Measurements from ENCODE around the gene KCNQ5. TPM values are rescaled to one million over a fixed set of nuclear protein-coding genes. Genes with fewer than 3 reads are reported as not detected.

Gene KCNQ5
- total and polyA plus RNA-seq, 5 experiments from 2014 or later, result 2.3 to 10.7 (median 4.8) TPM

DNA sequence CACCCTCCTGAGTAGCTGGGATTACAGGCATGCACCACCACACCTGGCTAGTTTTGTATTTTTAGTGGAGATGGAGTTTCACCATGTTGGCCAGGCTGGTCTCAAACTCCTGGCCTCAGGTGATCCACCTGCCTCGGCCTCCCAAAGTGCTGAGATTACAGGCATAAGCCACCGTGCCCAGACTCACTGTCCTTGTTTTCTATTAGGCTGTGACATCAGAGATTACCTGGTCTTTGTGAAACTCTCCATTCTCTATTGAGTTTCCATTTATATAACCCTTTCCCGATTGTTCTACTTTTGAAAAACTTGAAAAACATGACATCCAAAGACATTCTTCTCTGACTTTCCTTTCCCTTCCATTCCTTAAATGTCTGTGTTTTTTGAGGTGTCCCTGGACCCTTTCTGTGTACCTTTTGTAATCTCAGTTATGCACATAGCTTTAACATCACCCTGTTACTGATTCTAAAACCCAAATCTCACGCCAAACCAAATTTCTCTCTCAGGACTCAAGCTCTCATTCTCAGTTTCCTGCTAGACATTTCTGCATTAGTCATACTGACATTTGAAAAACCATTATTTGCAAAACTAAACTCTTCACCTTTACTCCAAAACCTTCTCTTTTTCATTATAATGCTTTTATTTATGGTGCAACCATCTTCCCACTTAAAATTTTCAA, 466.4 kb downstream of the KCNQ5 start:
- POLR2A ChIA-PET, result no interaction called here
- H3K27ac Mint-ChIP-seq, result peak overlapping the region in 2 of 10 donors; percentile 18 to 60
- peaks cover 27 to 56% (median 31%) of the 10 kb centered on the region in 3 donors for H3K36me3 Mint-ChIP-seq
- no peak overlapping the region for H3K4me3 Mint-ChIP-seq
- DNase-seq (no peak), ATAC-seq (no peak)
- no peaks in the 10 kb centered on the region for H3K27me3 Mint-ChIP-seq
- H3K4me1 Mint-ChIP-seq, result peaks cover 0 to 4% (median 0%) of the 10 kb centered on the region in 4 donors
- H3K9me3 Mint-ChIP-seq, result peaks cover 9 to 37% (median 14%) of the 10 kb centered on the region in 9 donors

- no peak for DNase-seq
- Mint-ChIP-seq H3K9me3 (peaks cover 0 to 22% (median 2%) of the 10 kb centered on the region in 9 donors), H3K4me3 (no peak overlapping the region), H3K27me3 (no peaks in the 10 kb centered on the region), H3K4me1 (peaks cover 0 to 1% (median 0%) of the 10 kb centered on the region in 4 donors), H3K36me3 (peaks cover 2 to 19% (median 4%) of the 10 kb centered on the region in 3 donors), H3K27ac (peak overlapping the region in 1 of 10 donors; percentile 12)
- no peak for ATAC-seq
- POLR2A ChIA-PET, result interaction anchor here (0.6 kb wide), 1 partner anchor 483 kb away, joined by 3 read pairs; no protein-coding TSS in a partner anchor
These were observed 483.1 kb downstream of the KCNQ5 start for GRCh38 chr6:73104921-73105320.

- ATAC-seq (no peak), DNase-seq (no peak)
- Mint-ChIP-seq H3K27me3 (no peaks in the 10 kb centered on the region), H3K27ac (no peak overlapping the region), H3K4me3 (no peak overlapping the region), H3K9me3 (peaks cover 0 to 6% (median 0%) of the 10 kb centered on the region in 9 donors), H3K36me3 (peaks cover 3 to 25% (median 13%) of the 10 kb centered on the region in 3 donors), H3K4me1 (peaks cover 0 to 1% (median 0%) of the 10 kb centered on the region in 4 donors)
- POLR2A ChIA-PET, result no interaction called here
These were observed 485.2 kb downstream of the KCNQ5 start for GRCh38 chr6:73107016-73107415.

DNA sequence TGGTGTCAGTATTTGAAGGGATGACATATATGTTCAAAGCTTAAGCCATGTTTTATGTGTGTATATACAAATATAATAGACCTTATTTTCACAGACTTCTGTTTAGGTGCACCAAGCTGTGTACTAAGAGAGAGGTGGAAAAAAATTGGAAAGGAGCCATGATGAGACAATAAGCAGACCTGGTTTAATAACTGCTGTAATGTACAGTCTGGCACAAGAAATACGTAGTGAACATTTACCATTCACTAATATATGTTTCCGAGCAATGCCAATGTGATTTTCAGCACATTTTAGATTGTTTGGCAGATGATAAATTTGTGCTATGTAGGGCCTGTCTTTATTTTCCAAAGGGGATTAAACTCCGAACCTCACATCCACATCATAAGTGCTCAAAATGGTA, 487.1 kb downstream of the KCNQ5 start:
- H3K4me3 Mint-ChIP-seq, result no peak overlapping the region
- no peak for DNase-seq
- POLR2A ChIA-PET, result no interaction called here
- peaks cover 0 to 1% (median 0%) of the 10 kb centered on the region in 4 donors for H3K4me1 Mint-ChIP-seq
- no peak overlapping the region for H3K27ac Mint-ChIP-seq
- no peaks in the 10 kb centered on the region for H3K27me3 Mint-ChIP-seq
- H3K36me3 Mint-ChIP-seq, result peaks cover 13 to 36% (median 15%) of the 10 kb centered on the region in 3 donors
- no peak for ATAC-seq
- H3K9me3 Mint-ChIP-seq, result no peaks in the 10 kb centered on the region

DNA sequence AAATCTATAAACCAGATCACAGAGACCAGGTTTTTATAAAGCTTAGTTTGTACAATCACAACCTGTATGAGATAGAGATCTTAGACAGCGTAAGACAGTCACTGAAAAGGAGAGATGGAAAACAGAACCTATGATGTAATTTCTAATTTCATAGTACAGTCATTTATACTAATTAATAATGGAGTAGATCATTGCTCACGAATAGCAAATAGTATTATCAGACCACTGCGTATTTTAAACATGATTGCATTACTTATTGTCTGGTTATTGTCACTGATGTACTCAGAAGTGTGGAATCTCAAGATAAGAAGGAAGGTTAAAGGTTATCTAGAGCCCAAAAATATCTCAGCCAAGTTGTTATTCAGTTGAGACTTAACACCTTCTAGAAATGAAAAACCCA, 487.8 kb downstream of the KCNQ5 start:
- Mint-ChIP-seq H3K27ac (no peak overlapping the region), H3K4me3 (no peak overlapping the region), H3K36me3 (peaks cover 13 to 39% (median 15%) of the 10 kb centered on the region in 3 donors), H3K27me3 (no peaks in the 10 kb centered on the region), H3K9me3 (no peaks in the 10 kb centered on the region), H3K4me1 (peaks cover 0 to 1% (median 0%) of the 10 kb centered on the region in 4 donors)
- ATAC-seq (no peak), DNase-seq (no peak)
- POLR2A ChIA-PET, result no interaction called here

- Mint-ChIP-seq H3K27me3 (no peaks in the 10 kb centered on the region), H3K9me3 (no peaks in the 10 kb centered on the region), H3K4me1 (no peaks in the 10 kb centered on the region), H3K27ac (no peak overlapping the region), H3K4me3 (no peak overlapping the region), H3K36me3 (peaks cover 12 to 58% (median 13%) of the 10 kb centered on the region in 3 donors)
- POLR2A ChIA-PET, result no interaction called here
- DNase-seq, result no peak
- ATAC-seq, result no peak
These were observed 494.5 kb downstream of the KCNQ5 start for GRCh38 chr6:73116330-73116729.

DNA sequence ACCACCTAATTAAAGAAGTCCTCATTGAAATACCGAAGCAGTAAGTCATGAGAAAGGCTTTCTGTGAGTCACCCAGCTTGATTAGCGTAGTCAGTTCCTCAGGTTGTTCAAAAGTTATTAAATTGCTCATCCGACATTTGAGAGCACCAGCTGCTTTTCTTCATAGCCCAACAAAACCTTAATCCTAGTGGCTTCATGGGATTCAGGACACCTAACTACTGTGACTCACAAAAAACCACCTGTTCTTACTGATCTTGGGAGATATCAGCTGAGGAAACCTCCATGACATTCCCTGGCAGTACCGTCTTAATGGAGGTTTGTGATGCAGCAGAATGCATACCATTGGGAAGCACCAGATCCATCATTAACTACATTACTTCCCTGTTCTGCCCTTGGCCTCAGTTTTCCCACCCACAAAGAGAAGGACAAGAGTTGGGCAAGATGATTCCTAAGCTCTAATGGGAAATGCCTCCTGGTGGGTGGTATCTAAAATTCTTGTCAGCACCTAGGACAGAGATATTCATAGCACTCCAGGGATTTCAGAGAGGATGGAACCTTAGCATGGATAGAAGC, 499.6 kb downstream of the KCNQ5 start:
- Mint-ChIP-seq H3K4me3 (no peak overlapping the region), H3K9me3 (no peaks in the 10 kb centered on the region), H3K4me1 (peaks cover 0 to 1% (median 0%) of the 10 kb centered on the region in 4 donors), H3K36me3 (peaks cover 0 to 44% (median 17%) of the 10 kb centered on the region in 3 donors), H3K27me3 (no peaks in the 10 kb centered on the region), H3K27ac (no peak overlapping the region)
- DNase-seq (no peak), ATAC-seq (no peak)
- POLR2A ChIA-PET, result no interaction called here

DNA sequence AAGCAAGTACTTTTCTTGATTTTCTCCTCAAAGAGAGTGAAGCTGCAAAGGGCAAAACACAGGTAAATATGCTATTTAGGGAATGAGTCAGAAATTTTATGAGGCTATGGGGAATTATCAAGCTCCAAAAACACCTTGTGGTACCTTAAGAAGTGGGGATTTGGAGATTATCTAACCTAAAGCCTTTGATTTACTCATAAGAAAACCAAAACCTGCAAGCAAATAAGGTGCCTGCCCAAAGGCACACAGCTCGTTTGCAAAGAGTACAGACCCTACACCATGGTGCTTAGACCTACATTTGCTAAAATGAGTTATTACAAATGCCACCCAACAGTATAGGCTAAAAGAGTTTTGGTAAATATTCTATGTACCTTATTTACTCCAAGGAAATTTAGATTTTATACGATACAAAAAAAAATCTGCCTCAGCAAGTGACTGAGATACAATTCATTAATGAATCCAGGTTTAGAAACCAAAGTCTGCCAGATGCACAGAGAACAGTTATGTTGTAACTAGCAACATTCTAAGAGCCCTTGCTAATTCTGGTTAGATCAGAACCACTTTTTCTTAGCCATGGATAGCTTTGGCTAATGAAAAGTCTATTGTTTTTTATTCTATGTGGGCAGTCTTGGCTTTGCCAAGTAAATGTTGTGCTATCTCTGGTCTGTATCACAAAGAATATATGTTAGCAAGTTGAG, 501.9 kb downstream of the KCNQ5 start:
- Mint-ChIP-seq H3K27me3 (no peaks in the 10 kb centered on the region), H3K4me1 (peaks cover 0 to 1% (median 0%) of the 10 kb centered on the region in 4 donors), H3K9me3 (no peaks in the 10 kb centered on the region), H3K27ac (no peak overlapping the region), H3K36me3 (peaks cover 0 to 44% (median 17%) of the 10 kb centered on the region in 3 donors), H3K4me3 (no peak overlapping the region)
- POLR2A ChIA-PET, result no interaction called here
- DNase-seq (no peak), ATAC-seq (no peak)

DNA sequence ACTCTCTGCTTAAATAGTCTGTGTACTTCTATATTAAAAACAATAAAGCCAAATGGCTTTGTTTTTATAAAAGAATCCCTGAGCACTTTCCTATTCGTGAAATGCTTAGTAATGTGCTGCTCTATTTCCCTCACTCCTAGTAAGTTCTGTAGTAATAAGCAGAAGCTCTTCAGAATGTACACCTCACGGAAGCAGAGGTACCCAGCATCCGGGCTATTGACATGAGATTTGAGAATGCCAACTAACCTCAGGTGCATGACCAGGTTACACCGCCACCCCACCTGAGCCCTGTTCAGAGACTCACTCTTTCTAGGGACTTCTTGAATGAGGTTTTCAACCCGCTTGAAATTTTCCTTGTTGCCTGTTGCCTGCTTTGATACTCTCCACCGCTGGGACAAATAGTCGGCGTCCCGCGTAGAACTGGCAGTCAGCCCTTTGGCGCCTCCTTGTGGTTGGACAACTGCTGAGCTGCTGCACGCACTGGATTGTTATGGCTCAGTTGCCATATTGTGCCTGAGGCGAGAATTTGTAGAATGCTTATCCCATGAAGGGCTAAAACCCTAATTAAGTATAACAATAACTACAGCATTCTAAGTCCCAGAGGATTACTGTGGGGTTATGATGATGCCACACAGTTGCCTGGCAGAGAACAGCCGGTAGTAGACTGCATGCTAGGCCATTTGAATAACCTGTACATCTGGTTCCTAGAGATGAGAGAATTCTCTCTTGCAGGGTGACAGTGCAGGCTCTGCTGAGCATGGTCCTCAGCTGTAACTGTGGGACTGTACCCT, 508.0 kb downstream of the KCNQ5 start:
- Mint-ChIP-seq H3K4me1 (peaks cover 1 to 6% (median 4%) of the 10 kb centered on the region in 4 donors), H3K4me3 (peak overlapping the region; percentile 38 to 75 (median 59)), H3K9me3 (no peaks in the 10 kb centered on the region), H3K27ac (peak overlapping the region in 2 of 10 donors; percentile 51 to 85), H3K27me3 (peaks cover 0 to 1% (median 0%) of the 10 kb centered on the region in 5 donors), H3K36me3 (peaks cover 5 to 16% (median 14%) of the 10 kb centered on the region in 3 donors)
- POLR2A ChIA-PET, result interaction anchor here (1.8 kb wide), 1 partner anchor 509 kb away, joined by 8 read pairs; no protein-coding TSS in a partner anchor
- ATAC-seq (peak; percentile 97), DNase-seq (peak; percentile 54 to 89 (median 80))

DNA sequence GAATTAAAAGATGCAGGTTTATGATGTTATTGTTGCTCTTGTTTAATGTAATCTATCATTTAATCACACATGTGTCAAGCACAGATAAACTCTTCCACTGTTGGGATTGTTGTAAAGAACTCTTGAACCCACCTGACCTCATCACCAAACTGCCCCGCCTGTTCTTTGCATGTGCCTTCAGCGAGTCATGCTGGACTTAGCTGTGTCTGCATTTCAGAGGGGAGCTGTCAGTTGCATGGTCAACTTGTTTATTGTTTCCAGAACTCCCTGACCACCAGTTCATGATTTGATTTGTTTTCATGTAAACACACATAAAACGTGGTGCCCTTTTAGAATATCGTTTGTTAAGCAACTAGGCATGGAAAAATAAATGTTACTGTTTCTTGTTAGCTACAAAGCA, 509.8 kb downstream of the KCNQ5 start:
- POLR2A ChIA-PET, result no interaction called here
- Mint-ChIP-seq H3K4me1 (peaks cover 0 to 6% (median 4%) of the 10 kb centered on the region in 4 donors), H3K27ac (no peak overlapping the region), H3K27me3 (peaks cover 0 to 1% (median 0%) of the 10 kb centered on the region in 5 donors), H3K36me3 (peaks cover 11 to 27% (median 16%) of the 10 kb centered on the region in 3 donors), H3K9me3 (no peaks in the 10 kb centered on the region), H3K4me3 (no peak overlapping the region)
- ATAC-seq (no peak), DNase-seq (no peak)

- POLR2A ChIA-PET, result no interaction called here
- DNase-seq, result no peak
- Mint-ChIP-seq H3K36me3 (peaks cover 18 to 38% (median 19%) of the 10 kb centered on the region in 3 donors), H3K27ac (peak overlapping the region in 1 of 10 donors; percentile 74), H3K4me3 (no peak overlapping the region), H3K27me3 (peaks cover 0 to 1% (median 0%) of the 10 kb centered on the region in 5 donors), H3K9me3 (no peaks in the 10 kb centered on the region), H3K4me1 (peaks cover 0 to 6% (median 3%) of the 10 kb centered on the region in 4 donors)
- ATAC-seq, result no peak
These were observed 512.7 kb downstream of the KCNQ5 start for GRCh38 chr6:73134588-73134987.

GRCh38 chr6:73139681-73140383, 518.0 kb downstream of the KCNQ5 start:
- Mint-ChIP-seq H3K36me3 (peaks cover 16 to 52% (median 17%) of the 10 kb centered on the region in 3 donors), H3K9me3 (no peaks in the 10 kb centered on the region), H3K4me1 (peaks cover 0 to 1% (median 0%) of the 10 kb centered on the region in 4 donors), H3K27ac (no peak overlapping the region), H3K4me3 (no peak overlapping the region), H3K27me3 (no peaks in the 10 kb centered on the region)
- no peak for ATAC-seq
- POLR2A ChIA-PET, result no interaction called here
- DNase-seq, result no peak
